HS-5 (cell line): ENCODE results near the gene BCAS3.
"Not testable (repeated sequence)": the region's sequence is repeated elsewhere in the genome, so short reads cannot be mapped to it uniquely, and the experiment has no call there.

Source experiments
- DNase-seq: peaks from one replicate; pipeline ENCODE4 v3.0.0-alpha.2; 2012; ENCODE audit warnings: low read depth

BCAS3 gene

DNA sequence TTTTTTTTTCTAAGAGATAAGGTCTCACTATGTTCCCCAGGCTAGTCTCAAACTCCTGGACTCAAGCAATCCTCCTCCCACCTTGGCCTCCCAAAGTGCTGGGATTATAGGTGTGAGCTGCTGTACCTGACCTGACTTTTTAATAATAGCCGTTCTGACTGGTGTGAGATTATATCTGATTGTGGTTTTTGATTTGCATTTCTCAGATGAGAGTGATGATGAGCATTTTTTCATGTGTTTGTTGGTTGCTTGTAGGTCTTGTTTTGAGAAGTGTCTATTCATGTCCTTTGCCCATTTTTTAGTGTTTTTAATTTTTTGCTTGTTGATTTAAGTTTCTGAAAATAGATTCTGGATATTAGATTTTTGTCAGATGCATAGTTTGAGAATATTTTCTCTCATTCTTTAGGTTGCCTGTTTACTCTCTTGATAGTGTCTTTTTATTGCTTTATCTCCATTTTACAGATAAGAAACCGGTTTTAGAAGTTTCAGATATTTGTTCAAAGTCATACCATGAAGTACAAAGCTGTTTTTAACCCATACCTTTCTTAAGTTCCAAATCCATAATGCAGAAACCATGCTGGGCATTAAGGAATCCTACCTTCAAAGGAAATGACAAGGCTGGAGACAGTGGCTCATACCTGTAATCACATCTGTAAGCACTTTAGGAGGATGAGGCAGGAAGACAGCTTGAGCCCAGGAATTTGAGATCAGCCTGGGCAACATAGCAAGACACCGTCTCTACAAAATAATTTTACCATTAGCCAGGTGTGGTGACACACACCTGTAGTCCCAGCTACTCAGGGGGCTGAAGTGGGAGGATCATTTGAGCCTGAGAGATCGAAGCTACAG, 553.5 kb downstream of the BCAS3 start:
- DNase-seq = no peak

DNA sequence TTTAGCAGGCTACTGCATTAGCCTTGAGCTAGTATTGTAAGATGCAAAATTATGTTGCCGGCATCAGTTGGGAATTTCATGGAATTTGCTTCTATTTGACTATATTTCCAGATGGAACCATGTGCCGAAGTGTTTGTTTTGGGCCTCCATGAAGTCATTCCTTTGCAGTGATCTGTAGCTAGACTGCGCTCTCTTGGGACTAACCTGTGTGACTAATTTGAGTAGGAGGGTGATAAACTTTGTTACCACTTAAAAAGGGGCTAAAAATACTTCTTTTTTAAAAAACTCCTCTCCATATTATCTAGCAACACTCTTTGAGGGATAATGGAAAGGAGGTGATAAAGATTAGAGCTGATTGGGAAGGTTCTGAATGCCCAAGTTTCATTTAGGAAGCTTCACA, 555.2 kb downstream of the BCAS3 start:
- DNase-seq = no peak

DNA sequence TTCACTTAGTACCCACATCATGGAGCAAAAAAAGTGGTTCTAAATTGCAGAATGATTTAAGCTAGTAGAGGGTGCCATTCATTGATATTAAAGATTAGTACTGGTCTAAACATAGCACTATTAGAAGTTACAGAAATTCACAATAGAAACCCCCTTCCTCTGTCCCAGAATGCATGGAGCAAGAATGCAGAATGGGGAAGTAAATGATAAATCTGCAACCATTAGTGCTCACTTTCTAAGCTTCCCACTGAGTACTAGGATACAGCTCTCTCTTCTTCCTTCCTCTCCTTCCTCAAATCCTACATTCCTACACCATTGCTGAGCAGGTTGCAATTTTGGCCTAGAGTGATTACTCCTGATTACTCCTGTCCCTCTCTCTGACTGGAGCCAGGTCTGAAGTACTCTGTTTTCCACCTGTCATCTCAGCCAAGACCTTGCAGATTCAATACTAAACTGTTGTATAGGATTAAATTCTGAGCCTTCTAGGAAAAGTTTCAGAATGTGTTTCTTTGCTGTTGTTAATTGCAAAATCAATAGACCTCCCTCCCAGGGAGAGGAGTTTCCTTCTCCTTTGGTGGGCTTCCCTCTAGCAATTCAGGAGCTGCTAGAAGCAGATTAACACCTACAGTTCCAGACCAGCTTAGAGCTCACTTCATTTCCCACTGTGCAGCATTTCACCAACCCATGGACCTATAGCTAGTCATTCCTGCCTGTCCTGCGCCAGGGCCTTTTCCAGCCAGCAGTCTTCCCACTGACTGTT, 556.5 kb downstream of the BCAS3 start:
- DNase-seq = no peak

DNA sequence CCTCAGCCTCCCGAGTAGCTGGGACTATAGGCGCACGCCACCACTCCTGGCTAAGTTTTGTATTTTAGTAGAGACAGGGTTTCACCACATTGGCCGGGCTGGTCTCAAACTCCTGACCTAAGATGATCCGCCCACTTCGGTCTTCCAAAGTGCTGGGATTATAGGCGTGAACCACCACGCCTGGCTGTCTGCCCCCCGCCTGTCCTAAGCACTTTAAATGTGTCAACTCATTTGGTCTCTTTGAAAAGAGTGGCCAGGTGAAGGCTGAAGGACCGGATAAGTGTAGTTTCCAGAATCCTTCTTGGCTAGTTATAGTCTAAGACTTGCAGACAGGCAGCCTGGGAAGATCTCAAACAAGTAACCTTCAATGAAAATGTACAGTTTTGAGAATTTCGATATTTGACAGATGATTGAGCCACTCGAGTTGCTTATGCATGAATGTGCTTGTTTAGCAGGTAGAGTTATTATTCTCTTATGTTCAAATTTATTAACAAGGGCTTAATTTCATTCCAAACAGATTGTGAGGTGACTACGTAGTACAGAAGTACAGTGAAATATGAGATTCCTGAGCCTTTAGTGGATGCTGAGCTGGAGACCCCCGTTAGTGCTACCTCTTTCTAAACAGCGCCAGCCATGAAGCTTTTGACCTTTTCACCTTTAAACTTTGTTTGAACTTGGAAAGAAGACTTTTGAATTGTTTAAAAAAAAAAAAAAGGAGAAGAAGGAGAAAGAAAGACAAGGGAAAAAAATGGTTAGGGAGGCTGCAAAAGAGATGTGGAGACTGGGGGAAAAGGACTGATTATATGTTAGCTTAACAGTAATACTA, 557.6 kb downstream of the BCAS3 start:
- DNase-seq = no peak

DNA sequence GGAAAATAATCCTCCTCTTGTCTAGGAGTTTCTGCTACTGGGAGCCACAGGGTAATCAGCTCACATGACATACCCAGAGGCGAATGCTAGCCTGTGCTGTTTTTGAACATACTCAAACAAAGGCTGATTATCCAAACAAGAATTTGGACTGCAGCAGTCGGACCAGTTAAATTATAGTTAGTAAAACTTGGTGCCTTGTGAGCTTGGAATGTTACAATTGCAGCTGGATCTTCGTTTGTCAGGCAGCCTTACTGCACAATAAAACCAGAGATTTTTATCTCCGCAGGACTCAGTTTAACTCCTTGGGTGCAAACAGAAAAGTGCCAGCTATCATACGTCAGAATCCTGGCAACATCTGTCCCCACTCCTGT, 558.2 kb downstream of the BCAS3 start:
- DNase-seq = no peak

DNA sequence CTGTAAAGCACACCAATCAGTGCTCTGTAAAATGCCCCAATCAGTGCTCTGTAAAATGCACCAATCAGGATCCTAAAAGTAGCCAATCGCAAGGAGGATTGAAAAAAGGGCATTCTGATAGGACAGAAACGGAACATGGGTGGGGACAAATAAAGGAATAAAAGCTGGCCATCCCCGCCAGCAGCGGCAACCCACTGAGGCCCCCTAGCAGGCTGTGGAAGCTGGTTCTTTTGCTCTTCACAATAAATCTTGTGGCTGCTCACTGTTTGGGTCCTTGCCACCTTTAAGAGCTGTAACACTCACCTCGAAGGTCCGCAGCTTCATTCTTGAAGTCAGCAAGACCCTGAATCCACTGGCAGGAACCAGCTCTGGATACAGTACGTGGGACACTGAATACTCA, 559.6 kb downstream of the BCAS3 start:
- no peak for DNase-seq

DNA sequence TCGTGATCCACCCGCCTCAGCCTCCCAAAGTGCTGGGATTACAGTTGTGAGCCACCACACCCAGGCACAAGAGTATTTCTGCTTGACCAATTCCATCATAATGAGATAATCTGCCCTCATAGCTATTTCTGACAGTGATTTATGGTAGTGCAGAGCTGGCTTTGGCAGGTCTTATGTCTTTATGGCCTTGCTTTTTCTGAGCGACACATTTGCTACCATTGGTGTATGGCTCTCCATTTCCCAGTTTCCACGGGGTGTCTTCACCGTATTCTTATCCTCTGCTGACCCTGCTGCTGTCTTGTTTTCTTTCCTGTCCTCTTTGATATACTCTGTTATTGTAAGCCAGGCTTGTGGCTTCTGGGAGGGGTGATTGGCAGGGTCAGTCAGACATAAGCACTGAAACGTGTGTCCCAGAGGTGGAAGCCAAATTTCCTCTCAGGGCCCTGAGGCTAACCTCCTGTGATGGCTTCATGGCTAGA, 560.8 kb downstream of the BCAS3 start:
- DNase-seq = no peak

DNA sequence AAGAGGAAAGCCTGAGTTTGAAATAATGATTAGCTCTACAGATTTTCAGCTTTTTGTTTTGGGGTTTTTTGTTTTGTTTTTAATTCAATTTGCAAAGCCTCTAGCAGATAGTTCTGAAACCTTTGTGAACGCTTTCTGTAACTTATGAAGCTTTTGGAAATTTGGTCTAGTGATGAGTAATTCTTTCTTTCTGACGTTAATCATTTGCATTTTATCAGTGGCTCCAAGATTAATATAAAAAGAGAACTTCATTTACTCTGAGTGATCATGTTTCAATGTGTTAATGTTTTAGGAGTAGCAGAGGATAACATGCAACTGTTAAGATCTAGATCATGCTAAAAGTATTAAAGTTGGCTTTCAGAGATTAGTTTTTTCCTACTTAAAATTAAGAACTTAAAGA, 561.7 kb downstream of the BCAS3 start:
- no peak for DNase-seq

DNA sequence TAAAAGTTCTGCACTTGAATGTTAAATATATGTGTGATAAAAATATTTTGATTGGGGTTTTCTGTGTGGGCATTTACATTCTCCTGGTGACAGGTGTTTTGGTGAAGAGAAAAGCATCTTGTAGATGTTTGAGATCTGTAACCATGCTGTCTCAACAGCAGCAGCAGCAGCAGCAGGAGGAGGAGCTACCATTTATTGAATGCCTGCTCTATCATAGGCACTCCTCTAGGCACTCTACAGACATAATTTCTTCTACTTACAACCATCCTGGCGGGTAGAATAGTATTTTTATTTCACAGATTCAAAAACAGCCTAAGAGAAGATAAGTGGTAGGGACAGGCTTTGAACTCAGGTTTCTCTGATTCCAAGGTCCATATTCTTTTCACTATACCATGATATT, 562.3 kb downstream of the BCAS3 start:
- no peak for DNase-seq

DNA sequence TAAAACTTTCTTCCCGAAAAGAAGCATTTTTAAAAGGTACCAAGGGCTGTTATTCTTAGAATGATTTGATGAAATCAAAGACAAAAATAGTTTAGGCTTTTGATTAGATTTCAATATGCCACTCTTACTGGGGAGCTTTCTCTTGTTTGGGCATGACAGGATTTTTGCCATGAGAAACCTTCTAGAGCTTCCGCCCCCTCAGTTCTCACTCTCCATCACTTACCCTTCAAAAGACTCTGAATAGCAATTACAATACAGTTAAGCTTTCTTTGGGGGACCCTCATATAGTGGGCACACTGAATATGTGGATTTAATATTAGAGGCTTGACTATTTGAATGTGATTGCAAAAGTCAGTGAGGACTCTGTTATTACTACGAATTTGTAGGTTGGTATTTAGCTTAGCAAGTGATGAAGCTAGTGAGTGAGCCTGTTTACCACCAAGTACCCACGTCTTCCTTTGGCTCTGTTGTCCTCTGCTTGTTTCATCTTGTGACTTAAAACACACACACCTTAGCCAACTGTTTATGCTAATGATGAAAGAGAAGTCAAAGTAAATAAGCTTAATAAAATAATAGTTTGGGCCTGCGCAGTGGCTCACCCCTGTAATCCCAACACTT, 563.3 kb downstream of the BCAS3 start:
- DNase-seq = no peak

DNA sequence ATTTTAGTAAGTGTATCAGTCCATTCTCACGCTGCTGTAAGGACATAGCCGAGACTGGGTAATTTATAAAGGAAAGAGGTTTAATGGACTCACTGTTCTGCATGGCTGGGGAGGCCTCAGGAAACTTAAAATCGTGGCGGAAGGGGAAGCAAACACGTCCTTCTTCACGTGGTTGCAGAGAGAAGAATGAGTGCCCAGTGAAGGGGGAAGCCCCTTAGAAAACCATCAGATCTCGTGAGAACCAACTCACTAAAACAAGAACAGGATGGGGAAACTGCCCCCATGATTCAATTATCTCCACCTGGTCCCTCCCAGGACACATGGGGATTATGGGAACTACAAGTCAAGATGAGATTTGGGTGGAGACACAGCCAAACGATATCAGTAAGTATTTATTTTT, 567.3 kb downstream of the BCAS3 start:
- not testable (repeated sequence) for DNase-seq

DNA sequence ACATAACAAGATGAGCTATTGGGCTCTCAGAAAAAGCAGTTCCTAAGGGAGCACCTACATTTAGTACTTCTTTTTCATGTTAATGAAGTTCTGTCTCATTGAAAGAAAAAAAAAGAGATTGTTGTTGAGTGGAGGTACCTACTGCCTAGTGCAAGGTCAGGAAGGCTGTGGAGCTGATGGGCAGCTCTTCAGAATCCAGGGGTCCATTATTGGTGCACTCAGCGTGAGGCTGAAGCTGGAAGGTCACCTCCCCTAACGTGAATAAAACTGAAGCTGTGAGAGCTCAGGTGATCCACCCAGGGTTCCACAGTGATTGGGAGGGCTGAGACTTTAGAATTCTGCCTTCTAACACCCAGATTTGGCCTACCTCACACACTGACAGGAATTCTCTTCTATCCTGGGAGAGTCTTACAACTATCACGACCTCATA, 568.1 kb downstream of the BCAS3 start:
- no peak for DNase-seq

DNA sequence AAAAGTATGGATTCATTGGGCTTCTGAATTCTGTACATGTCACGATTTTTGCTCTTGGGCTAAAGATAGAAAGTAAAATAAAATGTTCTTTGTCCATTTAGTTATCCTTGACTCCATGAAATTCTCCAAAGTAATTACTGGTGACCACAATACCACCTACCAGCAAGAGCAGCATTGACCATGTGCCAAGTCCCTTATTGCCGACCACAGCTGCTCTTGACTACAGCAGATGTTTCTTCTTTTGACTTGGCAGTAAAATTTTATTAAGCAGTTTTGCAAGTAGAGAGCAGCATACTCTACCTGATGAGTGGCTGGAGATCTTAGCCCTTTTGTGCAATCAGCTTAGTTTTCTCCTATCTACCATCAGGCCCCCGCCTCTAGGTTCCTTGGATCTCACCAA, 569.8 kb downstream of the BCAS3 start:
- DNase-seq = no peak

DNA sequence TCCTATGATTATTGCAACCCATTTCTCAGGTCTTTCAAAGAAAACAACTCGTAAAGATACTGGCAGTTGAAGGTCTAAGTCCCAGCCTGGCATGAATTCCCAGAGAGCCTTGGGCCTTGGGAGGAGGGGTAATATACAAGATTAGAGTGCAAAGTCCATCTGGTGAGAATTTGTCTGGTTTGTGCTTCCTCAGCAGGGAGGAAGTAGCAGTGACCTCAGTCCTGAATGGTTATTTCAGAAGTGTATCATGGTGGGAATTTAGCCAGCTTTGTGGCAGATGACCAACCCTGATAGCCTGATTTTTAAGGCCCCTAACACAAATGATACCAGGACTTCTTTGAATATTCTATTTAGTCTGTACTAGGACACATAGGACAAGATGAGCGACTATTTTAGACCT, 570.7 kb downstream of the BCAS3 start:
- no peak for DNase-seq

DNA sequence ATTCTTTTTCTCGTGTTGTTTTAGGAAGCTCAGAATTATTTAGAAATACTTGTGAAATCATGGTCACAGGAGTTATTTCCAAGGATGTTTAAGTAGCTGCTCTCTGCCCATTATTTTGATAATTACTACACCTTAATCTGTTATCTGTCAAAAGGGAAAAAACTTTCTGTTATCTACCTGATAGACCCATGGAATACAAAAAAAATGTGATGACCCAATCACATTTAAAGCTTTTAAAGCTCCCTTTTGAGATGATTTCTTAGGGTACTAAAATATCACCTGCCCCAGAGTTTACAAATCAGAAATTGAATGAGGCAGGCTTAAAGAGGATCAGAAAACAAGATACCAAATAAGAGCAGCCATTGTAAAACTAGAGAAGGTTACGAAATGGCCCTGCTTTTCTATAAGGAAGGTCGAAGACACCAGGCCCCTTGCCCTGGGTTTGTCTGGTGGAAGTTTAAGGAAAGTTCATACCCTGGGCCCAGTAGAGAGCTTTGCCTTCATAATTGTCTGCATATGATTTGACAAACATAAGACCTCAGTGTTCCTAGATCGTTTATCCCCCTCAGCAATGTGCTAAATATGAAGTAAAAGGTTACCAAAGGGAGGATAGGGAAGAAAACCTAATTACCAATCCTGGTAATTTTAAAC, 572.1 kb downstream of the BCAS3 start:
- DNase-seq = no peak

DNA sequence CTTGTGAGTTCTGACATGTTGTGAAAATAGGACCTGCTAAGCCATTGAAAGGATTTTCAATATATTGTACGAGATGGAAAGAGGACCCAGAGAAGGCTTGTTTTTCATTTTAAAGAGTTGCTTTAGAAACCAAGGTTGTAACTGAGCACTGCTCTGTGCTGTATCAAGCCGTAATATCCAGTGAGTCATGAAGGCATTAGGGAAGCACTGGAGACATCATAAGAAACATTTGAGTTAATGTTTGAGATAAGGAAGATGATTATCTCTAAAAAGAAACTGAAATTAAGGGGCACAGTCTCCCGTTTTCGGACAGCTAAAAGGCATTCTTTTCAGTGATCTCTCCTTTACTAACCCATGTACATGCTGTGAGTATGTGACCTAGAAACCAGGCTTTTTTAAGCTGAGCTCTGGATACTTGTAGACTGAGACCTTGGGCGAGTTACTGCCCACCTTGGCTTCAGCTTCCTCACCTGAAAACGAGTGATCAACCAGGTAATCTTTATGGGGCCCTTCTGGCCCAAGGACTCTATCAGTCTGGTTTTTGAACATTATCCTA, 572.8 kb downstream of the BCAS3 start:
- DNase-seq = no peak

DNA sequence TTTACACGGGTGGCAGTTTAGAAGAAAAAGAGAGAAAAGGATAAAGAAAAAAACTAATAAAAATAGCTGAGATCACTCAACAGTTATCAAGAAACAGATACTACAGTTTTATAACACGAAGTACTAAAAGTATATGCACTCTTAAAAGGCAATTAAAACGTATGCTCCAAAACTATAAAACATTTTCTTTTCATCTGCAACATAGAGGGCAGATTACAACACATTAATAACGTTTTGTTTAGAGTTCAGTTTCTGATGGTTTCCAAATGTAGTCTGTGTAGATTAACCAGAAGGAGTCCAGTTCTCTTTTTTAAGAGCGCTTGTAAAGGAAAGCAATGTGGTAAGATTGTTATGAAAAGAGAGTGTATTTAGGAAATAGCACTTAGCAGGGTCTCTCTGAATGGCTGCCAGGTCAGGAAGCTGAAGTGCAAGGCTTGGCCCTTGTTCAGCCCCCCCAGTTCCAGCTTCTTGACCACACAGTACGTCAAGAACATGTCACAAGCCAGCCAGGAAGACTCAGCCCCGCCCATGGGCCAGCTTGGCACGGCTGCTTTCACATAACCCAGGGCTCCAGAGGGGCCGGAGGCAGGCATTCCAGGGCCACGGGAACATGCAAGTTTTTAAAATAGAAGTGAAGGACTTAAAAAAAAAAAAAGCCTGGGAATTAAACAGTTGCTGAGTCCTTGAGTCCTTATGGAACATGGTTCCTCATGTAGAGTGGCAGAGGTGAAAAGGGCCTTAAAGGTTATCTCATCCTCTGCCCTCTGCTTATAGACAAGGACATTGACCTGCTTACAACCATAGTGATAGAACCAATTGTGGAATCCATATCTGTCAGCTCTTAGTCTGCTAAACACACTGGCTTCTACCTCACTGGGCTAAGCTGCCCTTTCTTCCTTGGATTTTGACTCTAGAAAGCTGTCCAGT, 574.6 kb downstream of the BCAS3 start:
- DNase-seq = no peak

DNA sequence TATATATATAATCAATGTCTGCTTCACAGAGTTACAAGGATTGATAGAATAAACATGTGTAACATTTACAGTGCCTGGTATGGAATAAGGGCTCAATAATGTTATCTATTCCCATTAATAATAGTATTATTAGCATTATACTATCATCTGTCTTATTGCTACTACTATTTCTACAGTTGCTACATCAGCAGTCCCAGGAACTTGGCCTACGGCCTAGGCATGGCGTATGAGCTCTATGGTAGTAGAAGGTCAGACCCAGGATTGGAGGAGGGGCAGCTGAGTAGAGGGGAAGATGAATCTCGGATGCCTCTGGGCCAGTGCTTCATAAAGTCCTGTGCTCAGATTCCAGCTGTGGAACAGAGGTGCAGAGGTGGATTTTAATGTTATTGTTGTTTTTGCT, 575.7 kb downstream of the BCAS3 start:
- DNase-seq = no peak

DNA sequence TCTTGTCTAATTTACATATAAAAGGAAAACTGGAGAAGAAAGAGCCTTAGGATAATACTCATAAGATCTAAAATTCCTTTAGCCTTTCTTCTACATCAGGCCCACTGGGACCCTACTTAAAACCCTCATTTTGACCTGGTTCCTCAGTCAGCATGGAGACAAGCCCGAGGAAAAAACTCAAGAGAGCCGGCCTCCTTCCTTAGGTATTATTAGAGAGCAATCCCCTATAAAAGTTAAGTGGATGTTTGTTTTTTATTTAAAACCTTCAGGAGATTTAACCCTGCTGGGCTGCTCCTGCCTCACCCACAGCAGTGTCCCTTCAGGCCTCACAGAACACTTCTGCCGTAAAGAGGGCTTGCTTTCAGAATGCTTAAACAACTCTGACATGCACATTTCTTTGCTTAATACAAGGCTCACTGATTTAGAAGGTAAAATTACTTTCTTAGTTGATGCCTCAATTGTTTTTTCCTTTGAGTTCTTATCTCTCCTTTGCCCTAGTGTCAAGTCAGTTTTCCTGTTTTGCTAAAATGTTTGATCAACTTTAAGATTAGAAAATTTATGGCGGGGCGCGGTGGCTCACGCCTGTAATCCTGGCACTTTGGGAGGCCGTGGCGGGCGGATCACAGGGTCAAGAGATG, 576.4 kb downstream of the BCAS3 start:
- DNase-seq = no peak

DNA sequence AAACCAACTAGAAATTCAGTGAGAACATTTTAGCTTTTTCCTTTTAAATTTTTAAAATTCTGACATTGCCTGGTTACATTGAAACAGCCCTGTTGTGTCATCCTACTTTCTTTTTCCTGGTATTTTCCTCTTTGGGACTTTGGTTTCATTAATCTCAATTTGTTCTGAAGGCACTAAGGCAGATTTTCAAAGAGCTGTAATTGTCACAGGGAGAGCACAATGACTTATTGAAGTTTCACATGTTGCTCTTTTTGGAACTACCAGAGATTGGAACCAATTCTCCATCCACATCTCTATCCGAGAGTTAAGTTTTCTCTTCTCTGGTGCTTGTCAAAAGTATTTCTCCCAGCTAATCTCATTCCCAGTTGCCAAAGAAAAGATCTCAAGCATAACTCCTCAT, 577.3 kb downstream of the BCAS3 start:
- no peak for DNase-seq
